ENCODE measurements around the gene XYLT1.

Gene XYLT1

DNA sequence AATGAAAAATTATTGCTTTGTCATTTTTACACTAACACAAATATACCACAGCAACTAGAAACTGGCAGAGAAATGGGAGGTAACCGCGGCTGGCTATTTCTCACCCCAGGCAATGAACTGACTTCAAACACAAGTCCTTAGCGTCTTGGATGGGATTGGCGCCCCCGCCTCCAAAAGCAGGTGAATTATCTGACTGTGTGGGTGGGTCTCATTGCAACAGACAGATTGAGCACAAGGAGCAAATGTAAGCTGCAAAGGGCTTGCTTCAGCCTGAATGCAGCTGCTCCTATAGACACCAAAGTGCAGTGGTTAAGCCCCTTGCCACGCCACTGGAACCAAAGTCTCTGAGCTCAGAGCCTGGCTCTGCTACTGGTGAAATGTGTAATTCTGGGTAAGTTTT lies 225.0 kb downstream of the XYLT1 start:
- DNase-seq = no peak

DNA sequence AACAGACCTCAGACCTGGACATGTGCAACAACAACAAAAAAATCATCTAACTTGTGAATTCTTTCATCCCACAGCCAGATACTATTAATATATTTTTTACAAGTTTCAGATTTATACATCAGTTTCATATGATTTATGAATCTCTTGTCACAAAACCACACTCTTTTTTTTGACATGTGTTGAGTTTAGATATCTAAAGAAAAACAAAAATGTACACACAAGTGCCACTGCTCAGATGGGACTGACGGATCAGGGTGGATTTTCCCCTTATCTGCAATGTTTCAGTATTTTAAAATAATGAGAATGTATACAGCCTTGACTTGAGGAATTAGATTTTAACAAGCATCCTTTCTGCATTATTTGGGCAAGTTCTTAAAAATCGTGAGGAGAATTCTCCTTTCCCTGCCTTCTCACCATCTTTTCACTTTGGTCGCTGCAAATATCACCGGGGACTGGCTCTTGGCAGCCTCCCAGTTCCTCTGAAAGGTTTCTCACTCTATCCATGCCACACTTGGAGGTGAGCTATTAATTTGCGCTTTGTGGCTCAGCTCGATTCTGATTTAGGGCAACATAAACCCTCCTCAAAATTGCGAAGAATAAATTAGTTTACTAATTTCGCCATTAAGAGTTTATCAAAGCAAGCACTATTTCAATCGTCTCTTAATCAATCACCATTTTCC lies 225.7 kb downstream of the XYLT1 start:
- DNase-seq = no peak

DNA sequence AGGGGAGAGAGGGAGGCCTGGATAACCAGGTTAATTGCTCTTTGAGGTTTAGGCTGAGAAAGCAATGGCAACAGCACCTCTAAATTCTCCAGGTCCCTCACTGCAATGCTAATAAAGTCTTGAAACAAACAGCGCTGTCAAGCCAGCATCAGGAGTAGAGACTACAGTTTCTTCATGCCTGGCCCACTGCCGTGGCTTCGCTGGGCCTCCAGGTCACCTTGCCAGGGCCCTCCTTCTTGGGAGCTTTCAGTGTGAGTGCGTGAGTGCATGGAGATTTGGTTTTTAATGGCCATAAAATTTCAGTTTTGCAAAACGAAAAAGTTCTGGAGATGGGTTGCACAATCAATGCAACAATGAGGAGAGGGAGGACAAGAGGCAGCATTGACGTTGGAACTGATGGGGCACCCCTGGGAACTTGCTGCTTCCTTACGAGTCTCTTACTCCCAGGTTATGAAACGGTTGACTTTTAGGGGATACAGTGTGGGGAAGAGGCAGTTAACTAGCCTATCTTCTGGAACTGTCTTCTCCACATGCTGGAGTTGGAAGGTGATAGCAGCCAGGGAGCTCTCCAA lies 229.4 kb downstream of the XYLT1 start:
- no peak for DNase-seq

DNA sequence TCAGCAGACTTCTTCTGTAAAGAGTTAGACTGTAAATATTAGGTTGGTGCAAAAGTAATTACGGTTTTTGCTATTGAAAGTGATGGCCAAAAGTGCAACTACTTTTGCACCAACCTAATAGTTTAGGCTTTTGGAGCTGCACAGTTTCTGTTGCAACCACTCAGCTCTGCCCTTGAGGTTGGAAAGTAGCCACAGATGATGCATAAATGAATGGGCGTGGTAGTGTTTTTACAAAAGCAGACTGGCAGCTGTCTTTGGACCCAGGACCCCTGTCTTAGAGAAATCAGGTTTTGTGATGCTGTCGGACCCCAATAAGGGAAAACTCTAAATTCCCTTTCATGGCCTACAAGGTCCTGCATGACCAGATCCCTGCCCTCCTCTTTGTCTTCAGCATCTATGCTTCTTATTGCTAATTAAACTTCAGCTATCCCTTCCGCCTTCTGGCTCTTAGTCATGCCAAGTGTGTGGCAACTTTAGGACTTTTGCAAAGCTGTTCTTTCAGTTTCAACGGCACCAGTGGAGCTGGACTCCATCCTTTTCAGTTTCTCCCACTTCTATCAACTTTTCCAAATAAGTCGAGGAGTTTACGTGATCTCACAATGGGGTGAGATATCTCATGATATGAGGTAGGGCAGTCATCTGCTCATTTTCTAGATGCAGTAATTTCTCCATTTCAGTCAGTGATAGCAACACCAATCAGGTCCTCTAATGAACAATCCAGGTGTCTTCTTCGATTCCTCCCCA lies 232.3 kb downstream of the XYLT1 start:
- DNase-seq = no peak

DNA sequence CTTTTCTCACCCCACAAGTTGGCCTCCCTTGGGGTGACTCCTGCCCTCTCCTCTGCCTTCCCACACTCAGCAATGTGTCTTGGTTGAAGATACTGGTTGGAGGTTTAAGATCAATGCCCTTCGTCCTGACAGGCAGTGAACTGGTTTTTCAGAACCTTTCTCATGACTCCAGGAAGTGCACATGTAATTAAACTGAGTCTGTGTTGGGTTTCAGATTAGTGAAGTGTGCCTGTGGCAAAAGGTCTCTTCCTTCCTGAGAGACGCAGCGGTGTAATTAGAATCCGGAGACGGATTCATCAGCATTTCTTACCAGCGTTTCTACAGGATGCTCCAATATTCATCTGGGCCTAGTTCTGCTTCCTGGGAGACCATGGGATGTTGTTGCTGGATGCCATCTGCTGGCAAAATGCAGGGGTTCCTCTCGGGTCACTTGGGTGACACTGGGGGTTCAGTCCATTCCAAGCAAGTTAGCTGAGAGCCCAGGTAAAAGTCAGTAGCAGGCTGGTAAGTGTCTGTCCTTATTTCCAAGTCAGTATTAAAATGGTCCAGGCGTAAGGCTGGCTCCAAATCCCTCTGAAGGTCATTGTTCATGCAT lies 233.3 kb downstream of the XYLT1 start:
- no peak for DNase-seq

DNA sequence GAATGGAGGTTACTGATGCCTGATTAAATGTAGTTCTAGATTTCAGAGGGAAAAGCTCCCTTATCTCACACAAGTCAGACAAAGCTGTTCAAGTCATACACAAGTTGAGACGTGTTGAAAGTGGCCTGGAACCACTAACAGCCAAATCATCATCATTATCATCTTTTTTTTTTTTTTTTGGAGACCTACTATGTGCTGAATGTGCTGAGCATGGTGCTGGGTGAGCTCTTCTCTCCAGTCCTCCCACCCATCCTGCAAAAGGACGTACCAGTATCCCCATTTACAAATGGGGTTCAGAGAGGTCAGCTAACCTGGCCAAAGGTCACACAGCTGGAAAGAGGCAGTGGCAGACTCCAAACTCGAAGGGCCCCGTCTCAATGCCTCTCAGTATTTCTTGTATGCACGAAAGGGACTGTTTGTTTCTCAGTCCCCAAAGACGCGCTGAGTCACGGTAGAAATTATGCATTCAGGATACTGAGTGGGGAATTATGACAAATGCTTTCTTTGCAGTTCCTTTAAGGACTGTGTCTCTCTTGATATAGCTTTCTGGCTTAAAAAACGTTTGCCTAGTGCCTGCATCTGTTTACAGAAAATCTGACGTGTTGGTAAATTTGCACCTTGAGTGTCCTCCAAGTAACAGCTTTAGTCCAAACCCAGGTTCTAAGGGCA lies 235.5 kb downstream of the XYLT1 start:
- no peak for DNase-seq

DNA sequence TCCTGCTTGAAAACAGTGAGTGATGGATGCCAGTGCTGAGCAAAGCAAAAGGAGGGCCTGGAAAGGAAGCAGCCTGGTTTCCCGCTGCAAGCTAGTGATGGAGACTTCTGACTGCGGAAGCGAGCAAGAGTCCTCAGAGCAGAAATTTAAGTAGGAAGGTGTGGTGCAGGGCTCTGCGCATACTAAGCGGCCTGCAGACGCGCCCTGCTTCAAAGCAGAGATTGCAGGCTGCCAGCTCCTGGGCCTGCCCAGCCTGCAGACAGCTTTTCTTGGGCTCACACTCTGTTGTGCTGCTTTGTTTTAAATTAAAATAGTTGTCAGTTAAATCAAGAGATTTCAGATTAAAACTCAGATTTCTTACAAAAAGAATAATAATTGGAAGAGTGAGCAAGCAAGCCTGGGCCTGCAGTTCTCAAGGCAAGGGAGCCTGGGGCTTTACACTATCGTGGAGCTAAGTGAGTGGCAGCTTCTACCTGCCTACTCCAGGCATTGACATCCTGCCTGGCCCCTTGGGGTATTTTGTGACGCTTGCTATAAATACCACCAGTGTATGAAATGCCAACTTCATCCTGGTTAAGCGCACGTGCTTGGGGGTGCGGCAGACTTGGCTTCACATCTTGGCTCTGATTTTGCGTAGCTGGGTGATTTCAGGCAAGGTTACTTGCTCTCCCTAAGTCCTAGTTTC lies 237.3 kb downstream of the XYLT1 start:
- DNase-seq = no peak

DNA sequence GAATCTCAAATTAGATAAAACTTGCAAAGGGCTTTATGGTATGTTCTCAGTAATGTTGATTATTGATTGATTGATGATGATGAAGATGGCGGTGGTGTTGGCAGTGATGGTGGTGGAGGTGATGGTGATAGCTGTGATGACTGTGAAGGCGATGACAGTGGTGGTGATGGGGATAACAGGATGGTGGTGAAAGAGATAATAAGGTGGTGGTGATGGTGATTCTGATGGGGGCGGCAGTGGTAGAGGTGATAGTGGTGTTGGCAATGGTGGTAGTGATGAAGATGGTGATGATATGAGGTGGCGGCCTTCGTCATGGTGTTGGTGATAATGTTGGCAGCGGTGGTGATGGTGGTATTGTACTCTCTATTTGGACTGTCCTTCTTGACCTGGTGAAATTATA lies 238.3 kb downstream of the XYLT1 start:
- no peak for DNase-seq

DNA sequence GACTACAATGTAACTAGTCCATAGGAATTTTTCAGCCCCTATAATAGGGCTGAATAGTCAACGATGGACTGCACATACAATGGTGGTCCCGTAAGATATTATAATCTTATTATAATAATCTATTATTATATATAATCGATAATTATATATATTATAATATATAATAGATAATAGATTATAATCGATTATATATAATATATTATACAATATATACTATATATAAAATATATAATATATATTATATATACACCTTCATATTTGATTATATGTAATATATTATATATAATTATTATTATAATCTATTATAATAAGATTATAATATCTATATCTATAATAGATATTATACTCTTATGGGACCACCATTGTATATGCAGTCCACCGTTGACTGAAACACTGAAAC lies 238.8 kb downstream of the XYLT1 start:
- no peak for DNase-seq

DNA sequence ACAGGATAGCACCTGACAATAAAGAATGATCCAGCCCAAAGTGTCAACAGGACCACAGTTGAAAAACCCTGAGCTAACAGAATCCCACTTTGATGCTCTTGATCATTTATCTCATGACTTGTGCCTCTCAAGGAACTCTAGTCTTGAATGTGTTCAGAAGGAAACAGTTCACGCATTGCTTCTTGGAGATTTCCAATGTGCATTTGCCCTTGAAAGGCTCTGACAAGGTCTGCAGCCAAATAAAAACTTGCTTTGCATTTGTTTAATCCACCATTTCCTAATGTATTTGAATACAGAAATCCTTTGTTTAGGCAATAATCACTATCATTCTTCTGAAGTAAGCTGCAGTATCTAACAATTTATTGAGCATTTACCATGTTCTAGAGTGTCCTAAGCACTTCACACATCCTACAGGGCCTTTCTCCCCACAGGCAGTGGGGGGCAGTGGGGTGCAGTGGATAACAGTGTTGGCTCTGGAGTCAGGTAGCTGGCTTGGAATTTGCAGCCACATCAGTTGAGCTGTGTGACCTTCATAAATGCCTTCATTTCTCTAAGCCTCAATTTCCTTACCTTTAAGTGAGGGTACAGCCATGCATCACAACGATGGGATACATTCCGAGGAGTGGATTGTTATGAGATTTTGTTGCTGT lies 239.7 kb downstream of the XYLT1 start:
- DNase-seq = no peak

DNA sequence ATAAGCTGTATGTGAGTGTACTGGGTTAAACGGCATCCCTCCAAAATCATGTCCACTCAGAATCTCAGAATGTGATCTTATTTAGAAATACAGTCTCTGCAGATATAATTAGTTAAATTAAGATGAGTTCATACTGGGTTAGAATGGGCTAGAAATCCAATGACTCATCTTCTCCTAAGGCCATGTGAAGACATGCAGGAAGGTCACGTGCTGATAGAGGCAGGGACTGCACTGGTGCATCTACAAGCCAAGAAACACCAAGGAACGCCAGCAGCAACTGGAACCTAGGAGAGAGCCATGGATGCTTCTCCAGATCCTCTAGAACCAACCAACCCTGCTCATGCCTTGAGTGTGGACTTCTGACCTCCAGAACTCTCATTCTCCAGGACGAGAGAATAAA lies 241.0 kb downstream of the XYLT1 start:
- no peak for DNase-seq

DNA sequence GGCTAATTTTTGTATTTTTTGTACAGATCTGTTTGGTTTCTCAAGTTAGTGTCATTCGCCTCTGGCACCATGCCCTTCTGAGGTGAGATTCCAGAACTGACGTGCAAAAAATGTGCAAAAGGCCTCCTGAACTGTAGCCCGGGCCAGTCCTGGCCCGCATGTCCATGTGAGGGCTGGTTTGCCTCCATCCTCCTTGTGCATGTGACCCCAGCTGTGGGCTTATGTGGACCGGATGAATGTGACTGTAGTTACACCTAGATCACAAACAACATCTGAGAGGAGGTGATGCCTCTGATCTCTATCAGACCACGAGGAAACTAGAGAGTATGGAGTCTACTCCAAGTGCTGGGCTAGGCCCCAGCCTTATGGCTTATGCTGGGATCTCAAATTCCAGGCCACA lies 241.6 kb downstream of the XYLT1 start:
- DNase-seq = no peak

DNA sequence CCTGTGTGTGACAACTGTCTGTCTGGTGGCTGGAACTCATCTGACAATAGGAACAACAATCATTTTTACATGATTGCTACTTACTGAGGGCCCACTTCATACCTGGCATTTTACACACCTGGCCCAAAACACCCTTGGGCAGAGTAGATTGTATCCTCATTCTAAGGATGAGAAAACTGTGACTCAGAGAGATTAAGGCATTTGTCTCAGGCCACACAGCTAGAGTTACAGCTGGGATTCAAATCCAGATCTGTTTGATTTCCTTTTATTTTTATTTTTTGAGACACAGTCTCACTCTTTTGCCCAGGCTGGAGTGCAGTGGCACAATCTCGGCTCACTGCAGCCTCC lies 242.1 kb downstream of the XYLT1 start:
- no peak for DNase-seq

DNA sequence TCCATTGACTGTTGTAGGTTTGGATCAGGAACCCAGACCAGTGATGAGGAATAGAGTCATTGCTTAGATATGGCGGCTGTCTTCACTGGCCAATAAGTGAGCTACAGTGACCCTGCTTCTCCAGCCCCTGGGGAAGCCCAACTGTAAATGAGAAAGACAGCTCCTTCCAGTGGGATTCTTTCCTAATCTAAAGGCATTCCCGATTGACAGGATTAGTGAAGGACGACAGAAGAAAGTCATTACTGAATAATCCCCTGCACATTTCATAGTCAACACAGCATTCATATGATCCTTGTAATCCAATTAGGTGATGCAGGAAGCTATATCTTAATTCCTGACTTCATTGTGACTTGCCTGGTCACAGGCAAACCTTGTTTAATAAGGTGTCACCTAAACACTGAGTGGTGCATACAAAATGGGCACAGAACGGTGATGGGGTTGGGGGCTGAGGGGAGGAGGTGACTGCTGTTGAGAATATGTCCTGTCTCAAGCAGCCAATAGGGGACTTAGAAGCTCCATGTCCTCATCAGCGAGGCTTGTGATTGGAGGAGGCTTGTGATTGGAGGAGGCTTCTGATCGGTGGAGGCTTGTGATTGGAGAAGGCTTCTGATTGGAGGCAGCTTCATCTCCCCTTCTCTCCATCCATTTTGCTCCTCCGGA lies 242.6 kb downstream of the XYLT1 start:
- no peak for DNase-seq

DNA sequence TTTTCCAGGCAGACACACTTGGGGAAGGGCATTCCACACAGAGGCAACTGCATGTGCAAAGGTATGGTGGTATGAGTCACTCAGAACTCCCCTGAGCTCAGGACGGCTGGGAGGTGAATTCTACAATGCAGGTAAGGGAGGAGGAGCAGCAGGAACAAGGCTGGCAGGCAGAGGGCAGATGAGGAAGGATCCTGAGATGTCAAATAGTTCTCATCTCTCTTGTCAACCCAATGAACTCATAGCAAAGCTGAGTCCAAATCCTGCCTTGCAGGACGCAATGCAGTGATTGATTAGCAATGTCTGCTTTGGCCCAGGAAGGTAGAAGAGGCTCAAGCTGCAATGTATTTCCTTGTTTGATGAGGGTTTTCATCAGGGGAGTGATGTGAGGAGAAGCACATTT lies 243.5 kb downstream of the XYLT1 start:
- DNase-seq = no peak

DNA sequence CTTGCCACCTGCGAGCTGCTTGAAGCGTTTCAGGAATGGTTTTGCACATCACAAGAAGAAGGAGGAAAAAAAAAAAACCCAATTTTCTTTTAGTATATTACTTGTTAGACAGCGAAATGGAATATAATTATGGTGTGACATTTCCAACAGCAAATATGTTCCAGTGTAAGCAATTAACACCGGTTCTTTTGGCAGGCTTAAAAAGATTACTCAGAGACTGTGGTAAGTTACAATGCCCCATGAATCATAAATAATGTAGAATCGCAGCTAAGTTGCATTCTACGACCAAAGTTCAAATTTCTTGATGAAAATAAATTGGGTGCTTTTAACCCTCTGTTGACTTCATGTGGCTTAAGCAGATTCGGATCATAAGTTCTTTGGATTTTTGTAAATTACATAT lies 245.2 kb downstream of the XYLT1 start:
- DNase-seq = no peak

DNA sequence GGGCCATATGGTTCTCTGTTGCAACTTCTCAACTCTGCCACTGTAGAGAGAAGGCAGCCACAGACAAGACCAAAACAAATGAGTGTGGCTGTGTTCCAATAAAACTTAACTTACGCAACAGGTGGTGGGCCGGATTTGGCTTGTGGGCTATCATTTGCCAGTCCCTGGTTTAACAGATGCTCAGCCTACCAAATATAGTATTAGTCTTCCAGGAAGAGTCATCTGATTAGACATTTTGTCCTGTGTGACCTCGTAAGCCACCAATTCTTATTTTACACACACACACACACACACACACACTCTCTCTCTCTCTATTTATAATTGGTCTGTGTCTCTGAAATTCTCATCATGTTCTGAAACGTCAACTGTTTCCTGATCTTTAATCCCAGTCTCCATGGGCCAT lies 245.9 kb downstream of the XYLT1 start:
- peak; percentile 84 for DNase-seq

DNA sequence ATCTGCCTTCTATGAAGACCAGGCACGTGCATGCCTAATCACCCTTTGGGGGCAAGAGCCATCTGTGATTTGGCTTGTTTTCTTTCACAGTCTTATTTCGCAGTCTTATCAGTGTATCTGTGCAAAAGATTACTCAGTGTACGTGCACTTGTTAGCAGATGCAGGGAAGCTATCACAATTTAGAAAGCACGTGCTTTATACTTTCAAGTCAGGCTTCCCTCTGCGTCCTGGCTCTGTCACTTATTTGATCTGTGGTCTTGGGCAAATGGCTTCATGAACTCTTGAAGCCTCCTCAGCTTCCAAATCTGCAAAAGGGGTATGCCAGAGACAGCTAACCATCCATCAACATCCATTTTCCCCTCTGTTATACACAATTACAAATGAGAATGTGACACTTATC lies 246.4 kb downstream of the XYLT1 start:
- no peak for DNase-seq

DNA sequence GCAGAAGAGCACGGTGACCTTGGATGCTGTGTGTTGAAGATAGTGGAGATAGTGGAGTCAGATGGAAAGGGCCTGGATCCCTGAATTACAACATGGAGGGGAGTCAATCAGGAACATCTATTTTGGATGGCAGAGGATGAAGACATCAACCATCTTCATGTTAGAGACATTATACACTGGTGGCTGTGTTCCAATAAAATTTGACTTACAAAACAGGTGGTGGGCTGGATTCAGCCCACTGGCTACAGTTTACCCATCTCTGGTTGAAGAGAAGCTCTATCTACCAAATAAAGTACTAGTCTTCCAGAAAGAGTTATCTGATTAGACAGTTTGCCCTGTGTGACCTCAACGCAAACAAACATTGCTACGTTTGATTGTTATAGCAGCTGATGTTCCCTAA lies 247.2 kb downstream of the XYLT1 start:
- no peak for DNase-seq

DNA sequence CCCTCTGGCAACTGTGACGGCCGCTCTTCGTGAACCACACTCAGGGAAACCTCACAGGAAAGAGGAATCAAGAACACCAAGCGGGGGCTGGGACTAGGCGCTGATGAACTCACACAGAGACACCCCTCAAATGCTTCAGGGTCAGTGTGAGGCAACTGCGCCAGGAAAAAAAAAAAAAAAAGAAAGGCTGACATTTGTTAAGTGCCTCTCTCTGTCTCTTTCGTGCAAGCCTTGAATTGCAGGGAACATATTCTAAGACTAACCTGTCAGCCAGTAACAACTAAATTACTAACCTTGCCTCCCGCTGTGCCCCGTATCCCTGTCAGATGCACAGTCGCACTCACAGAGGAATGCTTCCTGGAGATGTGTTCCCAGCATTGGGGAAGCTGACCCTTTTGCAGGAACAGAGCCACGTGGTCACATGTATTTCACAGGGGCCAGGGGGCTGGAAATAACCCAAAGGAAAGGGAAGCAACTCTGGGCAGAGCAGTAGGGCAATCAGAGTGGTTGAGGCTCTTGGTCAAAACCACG lies 247.8 kb downstream of the XYLT1 start:
- no peak for DNase-seq

DNA sequence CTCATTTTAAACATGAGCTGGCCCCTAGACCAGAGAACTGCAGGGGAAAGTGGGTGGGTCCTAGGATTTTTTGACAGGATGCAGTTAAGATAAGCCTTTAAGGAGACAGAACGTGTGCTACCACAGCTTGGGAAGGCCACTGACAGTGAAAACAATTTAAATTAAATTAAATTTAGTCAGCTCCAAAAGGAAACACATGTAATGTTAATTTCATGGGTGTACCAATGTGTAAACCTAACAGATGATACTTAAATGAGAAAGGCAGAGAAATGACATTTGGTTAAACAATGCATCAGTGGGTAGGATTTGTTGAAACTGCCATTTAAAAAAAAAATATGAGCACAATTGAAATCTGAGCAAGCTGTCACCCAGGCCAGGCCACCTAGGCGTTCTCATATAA lies 250.8 kb downstream of the XYLT1 start:
- DNase-seq = no peak

DNA sequence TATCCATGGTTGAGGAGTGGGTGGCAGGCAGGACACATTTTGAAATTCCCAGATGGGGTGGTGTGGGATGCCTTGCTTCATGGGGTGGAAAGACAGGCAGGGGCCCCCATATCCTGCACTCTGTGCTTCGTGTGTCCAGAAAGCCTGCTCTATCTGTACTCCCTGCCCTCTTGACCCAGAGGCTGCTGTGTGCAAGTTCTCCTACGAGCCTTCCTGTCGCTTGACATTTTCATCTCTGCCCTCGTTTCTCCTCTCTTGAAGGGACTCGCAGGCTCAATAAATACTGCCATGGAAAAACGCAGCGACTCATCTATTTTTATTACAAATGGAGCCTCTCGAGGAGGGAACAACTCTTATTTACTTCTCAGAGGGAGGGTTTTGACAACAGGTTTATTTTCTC lies 254.8 kb downstream of the XYLT1 start:
- no peak for DNase-seq
